Left lobe of liver (tissue), 2 donors: ENCODE data around the gene BEST2. TPM values are rescaled to one million over a fixed set of nuclear protein-coding genes. Genes with fewer than 3 reads are reported as not detected.

Experiments used
- ATAC-seq: fragments of 200-7000 bp; cut with Tn5 transposase; one replicate; pipeline ENCODE4 v1.9.1; 2020; ENCODE audit warnings: mild to moderate bottlenecking, moderate library complexity
- DNase-seq: peaks from one replicate; pipeline ENCODE4 v3.0.0-alpha.2; 2020; ENCODE audit warnings: low spot score
- total RNA-seq: library from RNA; stranded (reverse); gene quantifications from one replicate; pipeline ENCODE4 v1.2.1, GENCODE V29; 2021
- donor health status: DM: no; HTN: no; CAD: no; lungs with moderate emphysema.
- donor health status: DM: no; HTN: yes; CAD: no.

The BEST2 gene
- total RNA-seq, 1 donor from 2014 or later = not detected

GRCh38 chr19:12727745-12728433 is 23.7 kb upstream of the BEST2 start:
- ATAC-seq (no peak), DNase-seq (no peak)

GRCh38 chr19:12730064-12730463 is 21.5 kb upstream of the BEST2 start:
- no peak for DNase-seq
- ATAC-seq = no peak

- no peak for DNase-seq
- ATAC-seq = no peak
These were observed 20.3 kb upstream of the BEST2 start for GRCh38 chr19:12731337-12731736.

GRCh38 chr19:12733369-12734214 is 18.0 kb upstream of the BEST2 start:
- peak; percentile 80 for DNase-seq
- ATAC-seq = peak; percentile 42

- DNase-seq = peak; percentile 94
- ATAC-seq = peak; percentile 75
These were observed 14.4 kb upstream of the BEST2 start, which contains the start of gene GET3 for GRCh38 chr19:12736995-12737834. GET3 (plus strand) TSS chr19:12737497; CDS start chr19:12737506, 9 bp downstream.

- ATAC-seq (no peak), DNase-seq (no peak)
These were observed 13.7 kb upstream of the BEST2 start for GRCh38 chr19:12737835-12738351.

- ATAC-seq = no peak
These were observed 6.3 kb upstream of the BEST2 start for GRCh38 chr19:12745166-12745897.

GRCh38 chr19:12748489-12748888 is 3.1 kb upstream of the BEST2 start:
- no peak for DNase-seq
- ATAC-seq = no peak

More at GRCh38 chr19:12745166-12745897, 6.3 kb upstream of the BEST2 start:
- no peak for DNase-seq

- DNase-seq (no peak), ATAC-seq (no peak)
These were observed 1.6 kb upstream of the BEST2 start for GRCh38 chr19:12749938-12750521.

GRCh38 chr19:12750851-12751250 is 740 bp upstream of the BEST2 start:
- DNase-seq = no peak
- no peak for ATAC-seq

GRCh38 chr19:12752056-12752781 is 628 bp downstream of the BEST2 start:
- ATAC-seq (no peak), DNase-seq (no peak)

- ATAC-seq (no peak), DNase-seq (no peak)
These were observed 3.0 kb downstream of the BEST2 start for GRCh38 chr19:12754465-12755196.

- ATAC-seq = no peak
- DNase-seq = no peak
These were observed 4.7 kb downstream of the BEST2 start for GRCh38 chr19:12756150-12756883.

- DNase-seq (peak; percentile 78), ATAC-seq (peak; percentile 95)
These were observed 6.1 kb downstream of the BEST2 start for GRCh38 chr19:12757544-12758274.

- DNase-seq (no peak), ATAC-seq (no peak)
These were observed 8.1 kb downstream of the BEST2 start for GRCh38 chr19:12759686-12760085.

- ATAC-seq (peak; percentile 85), DNase-seq (peak; percentile 77)
These were observed 11.5 kb downstream of the BEST2 start for GRCh38 chr19:12763100-12763499.

GRCh38 chr19:12764698-12765097 is 13.1 kb downstream of the BEST2 start:
- ATAC-seq (no peak), DNase-seq (no peak)
